GM12878 (cell line): Measurements from ENCODE around the gene ZNF469.

Source experiments
- EZH2 ChIP-seq: IDR thresholded peaks from 2 replicates; pipeline ENCODE4 v1.6.1; 2012; ENCODE audit warnings: low read depth, mild to moderate bottlenecking, control low read depth, inconsistent platforms, low read length, borderline replicate concordance; ENCODE audit not compliant: control insufficient read depth
- POLR2AphosphoS5 ChIP-seq: IDR thresholded peaks from 2 replicates; pipeline ENCODE4 v1.6.1; 2011; ENCODE audit warnings: mild to moderate bottlenecking, low read length, inconsistent platforms
- SIX5 ChIP-seq: IDR thresholded peaks from 2 replicates; pipeline ENCODE4 v1.6.1; 2011; ENCODE audit warnings: mild to moderate bottlenecking, low read depth, low read length, moderate library complexity; ENCODE audit not compliant: severe bottlenecking

DNA sequence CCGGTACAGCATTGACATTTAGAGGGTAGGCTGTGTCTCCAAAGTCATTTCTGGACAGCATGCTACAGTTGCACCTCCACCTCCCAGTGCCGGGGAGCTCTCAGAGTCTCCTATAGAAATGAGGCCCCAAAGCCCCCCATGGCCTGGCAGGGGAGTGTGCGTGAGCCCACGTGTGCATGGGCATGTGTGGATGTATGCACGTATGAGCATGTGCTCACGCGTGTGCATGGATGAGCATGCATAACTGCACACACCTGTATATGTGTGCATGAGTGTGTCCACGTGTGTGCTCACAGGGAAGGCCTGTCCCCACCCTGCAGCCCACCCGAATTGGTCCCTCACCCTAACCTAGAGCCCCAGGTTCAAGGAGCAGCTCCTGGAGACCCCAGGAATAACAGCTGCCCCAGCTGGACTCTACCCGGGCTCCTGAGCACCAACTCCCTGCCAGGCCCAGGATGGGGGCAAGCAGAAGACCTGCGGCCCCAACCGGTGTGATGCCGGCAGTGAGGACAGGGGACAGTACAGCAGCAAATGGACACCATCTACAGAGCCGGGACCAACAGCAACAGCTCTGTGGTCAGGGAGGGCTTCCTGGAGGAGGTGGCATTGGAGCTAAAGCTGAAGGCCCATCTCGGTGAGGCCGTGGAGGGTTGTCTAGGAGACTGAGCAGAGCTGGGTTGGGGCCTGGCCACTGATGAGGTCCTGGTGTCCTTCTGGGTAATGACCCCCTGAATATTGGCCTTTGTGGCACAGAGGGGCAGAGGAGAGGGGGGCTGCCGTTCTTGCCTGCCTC, 35.1 kb downstream of the ZNF469 start:
- TF ChIP-seq EZH2 (no peak), SIX5 (no peak), POLR2AphosphoS5 (no peak)
